ENCODE results near the gene ARHGEF4.

ARHGEF4 gene

GRCh38 chr2:131085646-131086045, 248.9 kb downstream of the ARHGEF4 start:
- DNase-seq (ENCODE audit: low read depth) = no peak

- DNase-seq (ENCODE audit: low read depth) = no peak
Measured at GRCh38 chr2:131092458-131093005, 255.8 kb downstream of the ARHGEF4 start.

DNA sequence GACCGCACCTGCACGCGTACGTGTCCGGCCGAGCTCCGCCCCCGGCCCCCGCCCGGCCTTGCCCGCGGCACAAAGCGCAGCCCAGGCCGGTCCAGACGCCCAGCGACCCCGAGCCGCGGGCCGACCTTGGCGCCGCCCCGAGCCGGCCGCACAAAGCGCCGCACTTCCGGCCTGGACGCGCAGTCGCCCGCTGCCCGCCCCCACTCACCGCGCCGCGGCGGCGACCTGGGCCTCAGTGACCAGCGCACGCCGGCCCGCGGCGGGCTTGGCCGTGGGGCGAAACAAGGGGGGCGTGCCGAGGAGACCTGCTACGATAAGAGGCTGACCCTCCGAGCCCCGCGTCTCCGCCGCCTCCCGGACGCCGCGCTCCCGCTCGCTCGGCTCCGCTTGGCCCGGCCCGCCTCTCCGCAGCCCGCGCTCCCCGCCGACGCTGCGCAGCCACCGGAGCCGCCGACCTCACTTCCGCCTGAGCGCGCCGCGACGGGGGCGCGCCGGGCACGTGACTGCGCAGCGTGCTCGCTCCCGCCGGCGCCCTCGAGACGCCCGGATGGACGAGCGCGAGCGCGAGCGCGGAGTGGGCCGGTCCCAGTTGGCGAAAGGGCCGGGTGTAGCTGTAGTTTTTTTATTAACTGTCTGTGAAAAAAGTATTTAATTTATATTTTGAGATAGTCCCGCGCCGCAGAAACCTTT, 256.4 kb downstream of the ARHGEF4 start, which contains the start of gene FAM168B:
Gene FAM168B (minus strand): TSS at position 455 of the 690 bp plus-strand sequence. CDS start 10,814 bp downstream, outside the sequence.
- DNase-seq (ENCODE audit: low read depth) = peak; percentile 64

DNA sequence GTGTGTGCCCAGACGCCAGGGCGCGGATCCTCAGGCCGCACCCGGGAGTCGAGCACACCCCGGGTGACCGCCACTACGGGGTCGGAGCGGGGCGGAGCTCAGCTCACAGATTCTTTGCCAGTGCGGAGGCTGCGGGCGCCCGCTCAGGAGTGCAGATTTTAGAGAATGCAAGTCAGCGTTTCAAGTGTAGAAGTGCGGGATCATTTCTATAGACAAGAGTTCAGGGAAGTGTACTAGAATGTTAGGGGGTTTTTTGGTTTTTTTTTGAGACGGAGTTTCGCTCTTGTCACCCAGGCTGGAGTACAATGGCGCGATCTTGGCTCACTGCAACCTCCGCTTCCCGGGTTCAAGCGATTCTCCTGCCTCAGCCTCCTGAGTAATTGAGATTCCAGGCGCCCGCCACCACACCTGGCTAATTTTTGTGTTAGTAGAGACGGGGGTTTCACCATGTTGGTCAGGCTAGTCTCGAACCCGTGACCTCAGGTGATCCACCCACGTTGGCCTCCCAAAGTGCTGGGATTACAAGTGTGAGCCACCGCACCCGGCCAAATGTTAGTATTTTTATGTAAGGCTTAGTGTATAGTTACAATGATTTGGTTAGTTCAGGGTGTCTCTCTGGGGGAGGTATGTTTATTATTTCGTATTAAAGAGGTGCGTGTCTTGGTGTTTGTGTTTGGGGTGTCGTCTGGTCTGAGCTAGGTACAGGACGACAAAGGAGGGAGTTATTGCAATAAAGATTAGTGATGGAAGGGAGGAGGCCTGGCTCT, 257.2 kb downstream of the ARHGEF4 start:
- DNase-seq (ENCODE audit: low read depth) = no peak

DNA sequence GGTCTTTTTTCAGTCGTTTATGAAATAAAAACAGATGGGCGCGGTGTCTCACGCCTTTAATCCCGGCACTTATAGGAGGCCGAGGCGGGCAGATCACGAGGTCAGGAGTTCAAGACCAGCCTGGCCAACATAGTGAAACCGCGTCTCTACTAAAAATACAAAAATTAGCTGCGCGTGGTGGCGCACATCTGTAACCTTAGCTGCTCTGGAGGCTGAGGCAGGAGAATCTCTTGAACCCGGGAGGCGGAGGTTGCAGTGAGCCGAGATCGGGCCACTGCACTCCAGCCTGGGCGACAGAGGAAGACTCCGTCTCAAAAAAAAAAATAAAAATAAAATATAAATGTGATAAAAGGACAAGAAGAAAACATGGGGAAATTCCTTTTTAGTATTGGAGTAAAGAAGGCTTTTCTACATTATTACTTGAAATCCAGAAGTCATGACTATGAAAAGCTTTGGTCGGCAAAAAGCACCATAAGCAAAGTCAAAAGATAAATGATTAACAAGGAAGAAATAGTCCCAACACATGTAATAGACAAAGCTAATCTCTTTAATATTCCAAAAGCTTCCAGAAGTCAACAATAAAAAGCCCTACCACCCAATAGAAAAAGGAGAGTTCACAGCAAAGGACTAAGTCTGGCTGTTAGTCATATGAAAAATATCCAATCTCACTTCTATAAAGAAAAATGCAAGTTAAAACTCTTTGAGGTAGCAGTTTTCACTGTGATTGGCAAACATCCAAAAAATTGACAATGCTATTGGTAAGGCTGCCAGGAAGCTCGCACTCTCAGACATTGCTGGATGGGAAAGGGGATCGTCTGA, 258.0 kb downstream of the ARHGEF4 start:
- no peak for DNase-seq (ENCODE audit: low read depth)
